ENCODE data around the gene MAPT.

MAPT gene

DNA sequence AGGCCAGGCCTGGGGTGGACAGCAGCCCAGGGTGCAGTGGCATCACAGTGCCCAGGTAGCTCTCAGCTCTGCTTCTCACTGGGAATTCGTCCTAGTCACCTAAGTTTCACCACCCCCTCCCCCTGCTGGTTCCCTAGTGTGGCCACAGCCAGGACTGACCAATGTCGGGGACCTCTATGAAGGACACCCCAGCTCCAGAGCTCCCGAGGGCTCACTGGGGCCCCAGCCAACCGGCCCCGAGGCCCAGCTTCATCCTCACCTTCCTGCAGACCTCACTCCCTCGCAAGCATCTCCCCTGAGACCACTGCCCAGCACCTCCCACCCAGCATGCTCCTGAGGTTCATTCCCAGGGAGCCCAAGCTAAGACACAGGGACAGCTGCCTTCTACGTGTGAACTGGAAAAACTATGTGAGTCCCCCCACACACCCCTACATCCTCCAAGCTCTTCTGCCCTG lies 44.8 kb upstream of the MAPT start:
- H3K9ac ChIP-seq (ENCODE audit: low read length) = no peak overlapping the region
- peaks cover 27% of the 10 kb centered on the region for H3K27me3 ChIP-seq (replicated peaks; ENCODE audit: insufficient read depth, low read length)
- TF ChIP-seq EZH2phosphoT487 (IDR thresholded peaks at IDR 0.05; ENCODE audit: low read length) = no peak
- no peaks in the 10 kb centered on the region for H3K9me3 ChIP-seq (replicated peaks; ENCODE audit: insufficient read depth, low read length)
- peaks cover 17% of the 10 kb centered on the region for H3K4me1 ChIP-seq (ENCODE audit: low read length)
- H3K79me2 ChIP-seq (ENCODE audit: low read length) = no peaks in the 10 kb centered on the region
- no peak for DNase-seq
- H2AFZ ChIP-seq (ENCODE audit: low read length) = no peak overlapping the region
- H3K4me2 ChIP-seq (ENCODE audit: low read depth, low read length) = no peak overlapping the region
- no peak overlapping the region for H3K27ac ChIP-seq (ENCODE audit: low read length)
- no peaks in the 10 kb centered on the region for H4K20me1 ChIP-seq (ENCODE audit: insufficient read depth, low read length)
- H3K36me3 ChIP-seq (replicated peaks; ENCODE audit: insufficient read depth, low read length) = no peaks in the 10 kb centered on the region
- H3K4me3 ChIP-seq (ENCODE audit: low read length) = no peak overlapping the region
- H3K9me2 ChIP-seq (replicated peaks; ENCODE audit: insufficient read depth, low read length) = no peaks in the 10 kb centered on the region
- 0 out of 2 replicates have a peak, but pooled peaks cover 4% of the 10 kb centered on the region for H3F3A ChIP-seq (ENCODE audit: insufficient read depth, low read length)

DNA sequence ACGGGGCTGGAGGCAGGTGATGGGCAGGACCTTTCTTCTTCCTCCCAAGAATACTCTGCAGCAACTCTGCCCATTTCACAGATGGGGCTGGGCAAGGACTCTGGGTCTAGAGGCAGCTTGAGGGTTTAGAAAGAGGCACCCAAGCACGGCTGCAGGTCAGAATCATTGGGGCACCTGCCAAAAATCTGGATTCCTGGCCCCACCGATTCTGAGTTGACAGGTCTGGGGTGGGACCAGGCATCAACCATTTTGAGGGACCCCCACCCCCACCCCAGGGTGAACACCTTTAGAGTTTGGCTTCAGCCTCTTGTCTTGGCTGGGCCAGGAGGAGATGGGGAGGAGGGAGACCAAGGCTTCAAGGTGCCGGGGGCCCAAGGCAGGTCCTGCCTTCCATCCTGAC lies 44.3 kb upstream of the MAPT start:
- no peaks in the 10 kb centered on the region for H3K36me3 ChIP-seq (replicated peaks; ENCODE audit: insufficient read depth, low read length)
- H3K27ac ChIP-seq (ENCODE audit: low read length) = no peak overlapping the region
- no peak for TF ChIP-seq CTCF (IDR thresholded peaks at IDR 0.05; ENCODE audit: low read length)
- TF ChIP-seq EZH2 (optimal IDR thresholded peaks at IDR 0.05; ENCODE audit: low read depth, low read length) = no peak
- no peak for TF ChIP-seq EZH2phosphoT487 (IDR thresholded peaks at IDR 0.05; ENCODE audit: low read length)
- no peaks in the 10 kb centered on the region for H3K9me2 ChIP-seq (replicated peaks; ENCODE audit: insufficient read depth, low read length)
- H3K4me3 ChIP-seq (ENCODE audit: low read length) = no peak overlapping the region
- no peak for DNase-seq
- peaks cover 25% of the 10 kb centered on the region for H3K27me3 ChIP-seq (replicated peaks; ENCODE audit: insufficient read depth, low read length)
- H3K4me2 ChIP-seq (ENCODE audit: low read depth, low read length) = no peak overlapping the region
- no peak overlapping the region for H2AFZ ChIP-seq (ENCODE audit: low read length)
- peaks cover 17% of the 10 kb centered on the region for H3K4me1 ChIP-seq (ENCODE audit: low read length)
- no peak overlapping the region for H3K9ac ChIP-seq (ENCODE audit: low read length)
- H3K79me2 ChIP-seq (ENCODE audit: low read length) = no peaks in the 10 kb centered on the region
- H3K9me3 ChIP-seq (replicated peaks; ENCODE audit: insufficient read depth, low read length) = no peaks in the 10 kb centered on the region
- H3F3A ChIP-seq (ENCODE audit: insufficient read depth, low read length) = 0 out of 2 replicates have a peak, but pooled peaks cover 4% of the 10 kb centered on the region
- no peaks in the 10 kb centered on the region for H4K20me1 ChIP-seq (ENCODE audit: insufficient read depth, low read length)

DNA sequence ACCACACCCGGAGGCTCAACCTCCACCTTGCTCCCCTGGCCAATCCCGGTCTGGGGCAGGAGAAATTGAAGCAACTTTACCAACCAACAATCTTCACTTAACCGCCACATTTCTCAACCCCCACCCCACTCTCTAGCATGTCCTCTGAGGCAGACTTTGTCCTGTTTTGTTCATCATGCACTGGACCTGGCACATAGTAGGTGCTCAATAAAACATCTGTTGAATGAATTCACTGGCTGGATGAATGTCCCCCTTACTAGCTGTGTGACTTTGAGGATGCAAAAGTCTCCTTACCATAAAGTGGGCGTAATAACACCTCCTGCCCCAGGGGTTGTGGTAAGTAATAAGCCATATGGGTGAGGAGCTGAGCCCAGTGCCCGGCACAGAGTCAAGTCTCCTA lies 43.9 kb upstream of the MAPT start:
- H3K9me2 ChIP-seq (replicated peaks; ENCODE audit: insufficient read depth, low read length) = no peaks in the 10 kb centered on the region
- no peak overlapping the region for H3K27ac ChIP-seq (ENCODE audit: low read length)
- H4K20me1 ChIP-seq (ENCODE audit: insufficient read depth, low read length) = no peaks in the 10 kb centered on the region
- H3K27me3 ChIP-seq (replicated peaks; ENCODE audit: insufficient read depth, low read length) = peaks cover 20% of the 10 kb centered on the region
- no peak overlapping the region for H2AFZ ChIP-seq (ENCODE audit: low read length)
- H3F3A ChIP-seq (ENCODE audit: insufficient read depth, low read length) = 0 out of 2 replicates have a peak, but pooled peaks cover 4% of the 10 kb centered on the region
- no peak overlapping the region for H3K9ac ChIP-seq (ENCODE audit: low read length)
- peaks cover 17% of the 10 kb centered on the region for H3K4me1 ChIP-seq (ENCODE audit: low read length)
- no peak overlapping the region for H3K4me2 ChIP-seq (ENCODE audit: low read depth, low read length)
- no peak overlapping the region for H3K4me3 ChIP-seq (ENCODE audit: low read length)
- H3K9me3 ChIP-seq (replicated peaks; ENCODE audit: insufficient read depth, low read length) = no peaks in the 10 kb centered on the region
- no peaks in the 10 kb centered on the region for H3K79me2 ChIP-seq (ENCODE audit: low read length)
- no peak for DNase-seq
- TF ChIP-seq EZH2 (optimal IDR thresholded peaks at IDR 0.05; ENCODE audit: low read depth, low read length) (no peak), EZH2phosphoT487 (IDR thresholded peaks at IDR 0.05; ENCODE audit: low read length) (no peak), CTCF (IDR thresholded peaks at IDR 0.05; ENCODE audit: low read length) (no peak)
- H3K36me3 ChIP-seq (replicated peaks; ENCODE audit: insufficient read depth, low read length) = no peaks in the 10 kb centered on the region

DNA sequence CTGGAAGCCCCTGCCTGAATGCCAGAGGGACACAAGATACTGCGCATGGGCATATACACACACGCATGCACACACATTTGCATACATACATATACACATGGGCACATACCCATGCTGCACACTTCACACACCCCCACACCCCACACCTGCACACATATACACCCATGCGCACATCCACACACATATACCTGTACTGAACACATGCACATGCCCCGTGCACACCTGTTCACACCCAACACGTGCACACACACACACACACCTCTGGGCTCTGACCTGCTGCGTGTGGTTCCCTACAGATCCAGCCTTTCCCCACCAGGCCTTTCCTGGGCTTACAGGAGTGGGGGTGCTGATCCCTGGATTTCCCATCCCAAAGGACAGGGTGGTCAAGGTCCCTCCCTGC lies 43.3 kb upstream of the MAPT start:
- DNase-seq = no peak
- H2AFZ ChIP-seq (ENCODE audit: low read length) = 0 out of 2 replicates have a peak overlapping the region, but pooled peaks have one; percentile 18
- no peak overlapping the region for H3K4me3 ChIP-seq (ENCODE audit: low read length)
- no peaks in the 10 kb centered on the region for H3K9me2 ChIP-seq (replicated peaks; ENCODE audit: insufficient read depth, low read length)
- H3K27ac ChIP-seq (ENCODE audit: low read length) = no peak overlapping the region
- H3K27me3 ChIP-seq (replicated peaks; ENCODE audit: insufficient read depth, low read length) = peaks cover 15% of the 10 kb centered on the region
- H3F3A ChIP-seq (ENCODE audit: insufficient read depth, low read length) = 0 out of 2 replicates have a peak, but pooled peaks cover 4% of the 10 kb centered on the region
- H3K36me3 ChIP-seq (replicated peaks; ENCODE audit: insufficient read depth, low read length) = no peaks in the 10 kb centered on the region
- H3K9ac ChIP-seq (ENCODE audit: low read length) = no peak overlapping the region
- no peaks in the 10 kb centered on the region for H3K9me3 ChIP-seq (replicated peaks; ENCODE audit: insufficient read depth, low read length)
- TF ChIP-seq CTCF (IDR thresholded peaks at IDR 0.05; ENCODE audit: low read length) (no peak), EZH2phosphoT487 (IDR thresholded peaks at IDR 0.05; ENCODE audit: low read length) (no peak), EZH2 (optimal IDR thresholded peaks at IDR 0.05; ENCODE audit: low read depth, low read length) (no peak)
- no peaks in the 10 kb centered on the region for H3K79me2 ChIP-seq (ENCODE audit: low read length)
- no peaks in the 10 kb centered on the region for H4K20me1 ChIP-seq (ENCODE audit: insufficient read depth, low read length)
- peaks cover 17% of the 10 kb centered on the region for H3K4me1 ChIP-seq (ENCODE audit: low read length)
- H3K4me2 ChIP-seq (ENCODE audit: low read depth, low read length) = no peak overlapping the region
